ENCODE data around the gene ATP9A. TPM values are rescaled to one million over a fixed set of nuclear protein-coding genes. Genes with fewer than 3 reads are reported as not detected.

Gene ATP9A
- polyA plus RNA-seq, 3 donors: 0.04 TPM; not detected in 2

DNA sequence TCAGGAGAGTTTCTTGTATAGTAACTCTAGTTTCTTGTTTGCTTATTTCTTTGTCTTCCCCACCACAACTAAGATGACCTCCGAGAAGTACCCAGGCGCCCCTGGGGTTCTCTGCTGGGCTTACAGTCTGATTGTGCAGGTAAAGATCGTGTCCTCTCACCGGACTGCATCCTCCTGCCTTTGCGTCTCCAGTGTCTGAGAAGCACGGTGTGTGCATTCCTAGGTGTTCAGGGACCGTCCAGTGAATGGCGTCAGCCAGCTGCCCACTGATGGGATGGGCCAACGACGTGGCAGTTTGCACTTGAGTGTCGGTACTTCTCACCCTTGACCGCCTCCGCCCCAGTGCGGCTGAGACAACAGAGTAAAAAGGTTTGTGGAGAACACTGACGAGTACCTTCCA lies 169.6 kb downstream of the ATP9A start:
- Mint-ChIP-seq H3K9me3 (peaks cover 0 to 1% (median 0%) of the 10 kb centered on the region in 7 donors), H3K4me3 (no peak overlapping the region), H3K4me1 (peaks cover 18% of the 10 kb centered on the region), H3K27me3 (ENCODE audit: low read depth in 3 of 3) (peaks cover 0 to 10% (median 7%) of the 10 kb centered on the region in 3 donors), H3K36me3 (no peaks in the 10 kb centered on the region), H3K27ac (no peak overlapping the region)
- H2AFZ ChIP-seq (ENCODE audit: insufficient read depth, low read depth, low read length, poor library complexity, severe bottlenecking): no peak overlapping the region
- no peak overlapping the region for H3K4me2 ChIP-seq (replicated peaks; ENCODE audit: extremely low read depth, low read length, poor library complexity, severe bottlenecking)
- H3K27ac ChIP-seq (ENCODE audit: low read depth in 1 of 2, low read length in 2 of 2): no peak overlapping the region
- H3K4me1 ChIP-seq (ENCODE audit: control insufficient read depth in 1 of 2, insufficient read depth in 2 of 2, low read length in 2 of 2): peaks cover 14 to 15% of the 10 kb centered on the region in 2 donors
- H3K36me3 ChIP-seq (replicated peaks in 1 of 2; ENCODE audit: control insufficient read depth in 1 of 2, insufficient read depth in 2 of 2, low read length in 2 of 2): no peaks in the 10 kb centered on the region
- H3K27me3 ChIP-seq (ENCODE audit: control insufficient read depth in 2 of 2, insufficient read depth in 2 of 2, low read length in 2 of 2): no peaks in the 10 kb centered on the region
- 98% methylated on average over 12 of the region's 15 CpGs for whole genome bisulfite sequencing (ENCODE audit: insufficient coverage)
- DNase-seq: no peak
- no peaks in the 10 kb centered on the region for H3K9me3 ChIP-seq (replicated peaks in 1 of 2; ENCODE audit: control insufficient read depth in 1 of 2, insufficient read depth in 1 of 2, low read length in 2 of 2)
- intact Hi-C loops (cut with micrococcal nuclease): loop anchor here (10.0 kb wide), 3 partner anchors 214 to 614 kb away; no protein-coding TSS in a partner anchor
- H3K9ac ChIP-seq (ENCODE audit: insufficient read depth, low read length, poor library complexity, severe bottlenecking): no peak overlapping the region
- no peaks in the 10 kb centered on the region for H3K79me2 ChIP-seq (ENCODE audit: insufficient read depth, low read length)
- no peak overlapping the region for H3K4me3 ChIP-seq (replicated peaks in 1 of 3; ENCODE audit: low read depth in 2 of 3, low read length in 3 of 3)
- TF ChIP-seq, protein P1, sequence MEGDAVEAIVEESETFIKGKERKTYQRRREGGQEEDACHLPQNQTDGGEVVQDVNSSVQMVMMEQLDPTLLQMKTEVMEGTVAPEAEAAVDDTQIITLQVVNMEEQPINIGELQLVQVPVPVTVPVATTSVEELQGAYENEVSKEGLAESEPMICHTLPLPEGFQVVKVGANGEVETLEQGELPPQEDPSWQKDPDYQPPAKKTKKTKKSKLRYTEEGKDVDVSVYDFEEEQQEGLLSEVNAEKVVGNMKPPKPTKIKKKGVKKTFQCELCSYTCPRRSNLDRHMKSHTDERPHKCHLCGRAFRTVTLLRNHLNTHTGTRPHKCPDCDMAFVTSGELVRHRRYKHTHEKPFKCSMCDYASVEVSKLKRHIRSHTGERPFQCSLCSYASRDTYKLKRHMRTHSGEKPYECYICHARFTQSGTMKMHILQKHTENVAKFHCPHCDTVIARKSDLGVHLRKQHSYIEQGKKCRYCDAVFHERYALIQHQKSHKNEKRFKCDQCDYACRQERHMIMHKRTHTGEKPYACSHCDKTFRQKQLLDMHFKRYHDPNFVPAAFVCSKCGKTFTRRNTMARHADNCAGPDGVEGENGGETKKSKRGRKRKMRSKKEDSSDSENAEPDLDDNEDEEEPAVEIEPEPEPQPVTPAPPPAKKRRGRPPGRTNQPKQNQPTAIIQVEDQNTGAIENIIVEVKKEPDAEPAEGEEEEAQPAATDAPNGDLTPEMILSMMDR (IDR thresholded peaks at IDR 0.05): no peak
- no peaks in the 10 kb centered on the region for H4K20me1 ChIP-seq (ENCODE audit: insufficient read depth, low read length)

DNA sequence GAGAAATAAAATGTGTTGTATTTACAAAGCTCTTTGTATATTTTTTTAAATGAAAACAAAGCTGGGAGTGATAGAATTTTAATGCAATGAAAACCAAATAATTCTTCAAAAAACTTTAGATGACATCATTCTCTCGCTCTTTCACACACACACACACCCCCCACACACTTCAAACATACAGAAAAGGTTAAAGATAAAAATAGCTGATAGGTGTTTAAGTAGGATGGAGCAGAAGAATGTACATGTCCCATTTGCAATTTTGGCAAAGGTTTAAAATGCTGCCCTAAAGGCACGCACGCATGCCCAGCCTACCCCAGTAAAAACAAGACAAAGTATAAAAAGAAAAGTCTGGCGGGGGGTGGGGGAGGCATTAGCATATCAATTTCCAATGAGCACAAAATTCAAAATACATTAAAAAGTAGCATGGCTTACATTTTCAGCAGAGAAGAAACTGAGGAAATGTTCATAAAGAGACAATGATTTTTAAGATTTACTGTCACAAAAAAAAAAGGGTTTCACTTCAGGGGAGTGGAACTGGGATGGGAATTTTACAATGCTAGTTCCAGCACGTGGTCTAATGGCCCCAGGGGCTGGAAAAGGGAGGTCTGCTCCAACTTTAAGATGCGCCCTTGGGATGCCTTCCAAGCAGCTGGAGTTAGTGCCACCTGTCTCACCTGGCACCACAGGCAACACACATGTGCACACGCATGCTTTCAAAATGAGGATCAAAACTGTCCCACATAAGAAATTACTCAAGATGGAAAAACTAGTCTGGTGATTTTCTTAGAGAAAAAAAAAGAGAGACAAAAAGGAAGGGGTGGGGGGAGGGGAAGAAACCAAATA lies 170.6 kb downstream of the ATP9A start:
- Mint-ChIP-seq H3K4me1 (peaks cover 18% of the 10 kb centered on the region), H3K4me3 (no peak overlapping the region), H3K9me3 (peaks cover 0 to 2% (median 0%) of the 10 kb centered on the region in 7 donors), H3K27ac (no peak overlapping the region), H3K27me3 (ENCODE audit: low read depth in 3 of 3) (peaks cover 0 to 10% (median 9%) of the 10 kb centered on the region in 3 donors), H3K36me3 (no peaks in the 10 kb centered on the region)
- Histone ChIP-seq H3K9me3 (replicated peaks in 1 of 2; ENCODE audit: control insufficient read depth in 1 of 2, insufficient read depth in 1 of 2, low read length in 2 of 2) (no peaks in the 10 kb centered on the region), H3K4me2 (replicated peaks; ENCODE audit: extremely low read depth, low read length, poor library complexity, severe bottlenecking) (no peak overlapping the region), H3K27me3 (ENCODE audit: control insufficient read depth in 2 of 2, insufficient read depth in 2 of 2, low read length in 2 of 2) (no peaks in the 10 kb centered on the region), H3K36me3 (replicated peaks in 1 of 2; ENCODE audit: control insufficient read depth in 1 of 2, insufficient read depth in 2 of 2, low read length in 2 of 2) (no peaks in the 10 kb centered on the region), H3K9ac (ENCODE audit: insufficient read depth, low read length, poor library complexity, severe bottlenecking) (no peak overlapping the region), H3K27ac (ENCODE audit: low read depth in 1 of 2, low read length in 2 of 2) (no peak overlapping the region), H3K4me3 (replicated peaks in 1 of 3; ENCODE audit: low read depth in 2 of 3, low read length in 3 of 3) (no peak overlapping the region), H4K20me1 (ENCODE audit: insufficient read depth, low read length) (no peaks in the 10 kb centered on the region), H2AFZ (ENCODE audit: insufficient read depth, low read depth, low read length, poor library complexity, severe bottlenecking) (no peak overlapping the region), H3K79me2 (ENCODE audit: insufficient read depth, low read length) (no peaks in the 10 kb centered on the region), H3K4me1 (ENCODE audit: control insufficient read depth in 1 of 2, insufficient read depth in 2 of 2, low read length in 2 of 2) (peaks cover 14 to 15% of the 10 kb centered on the region in 2 donors)
- intact Hi-C loops (cut with micrococcal nuclease): loop anchor here (10.0 kb wide), 3 partner anchors 213 to 613 kb away; no protein-coding TSS in a partner anchor
- WGBS (ENCODE audit: insufficient coverage): 100% methylated on average over 1 of the region's 7 CpGs
- no peak for DNase-seq
- TF ChIP-seq, protein P1 (IDR thresholded peaks at IDR 0.05): no peak
